GM18951 (cell line): ENCODE measurements around the gene KRTAP19-8.

Experiments
- POLR2A ChIP-seq: IDR thresholded peaks from 4 replicates; pipeline ENCODE4 v1.6.1; 2011; ENCODE audit warnings: mild to moderate bottlenecking; ENCODE audit not compliant: insufficient read length, insufficient read depth; ENCODE audit errors: extremely low read depth
- in situ Hi-C: fragments of 300-500 bp; cut with MboI; formaldehyde crosslinking; loops from one replicate; pipeline ENCODE4 v1.12.0; 2022; ENCODE audit warnings: low sequenced_read_pairs, mixed read lengths, inconsistent platforms; ENCODE audit not compliant: unreplicated experiment

KRTAP19-8 gene

DNA sequence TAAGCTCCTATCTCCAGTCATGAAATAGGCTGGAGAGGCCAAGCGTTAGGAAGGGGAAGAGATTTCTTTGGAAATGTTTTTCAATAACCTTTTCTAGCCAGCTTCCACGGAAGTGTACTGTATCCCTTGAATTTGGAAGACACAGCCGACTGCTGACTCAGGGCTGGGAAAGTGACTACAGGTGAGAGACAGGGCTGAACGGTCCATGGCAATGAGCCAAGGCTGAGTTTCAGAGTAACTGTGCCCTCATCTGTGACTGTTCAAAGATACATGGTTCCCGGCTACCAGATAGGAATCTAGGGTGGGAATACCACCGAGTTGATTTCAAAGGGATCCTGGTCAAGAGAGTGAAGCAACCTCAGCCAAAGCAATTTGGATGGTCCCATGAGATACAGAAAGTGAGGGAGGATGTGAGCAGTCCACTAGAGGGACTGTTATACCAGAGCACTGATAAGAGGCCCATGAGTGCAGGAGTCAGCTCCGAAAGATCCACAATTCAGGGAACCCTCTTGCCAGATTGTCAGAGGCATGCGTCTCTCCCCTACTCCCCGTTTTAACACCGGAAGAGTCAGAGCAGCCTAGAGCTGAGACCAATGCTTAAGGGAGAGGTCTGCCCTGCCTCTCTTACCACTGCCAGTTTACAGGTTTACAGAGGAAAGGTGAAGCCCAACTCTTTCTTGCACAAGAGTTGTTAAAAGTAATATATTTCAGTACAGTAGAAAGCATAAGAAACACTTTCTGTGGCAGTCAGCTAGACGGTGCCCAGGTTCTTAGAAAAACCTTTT lies 3.2 kb upstream of the KRTAP19-8 start:
- in situ Hi-C loops = no loop called here
- no peak for TF ChIP-seq POLR2A

DNA sequence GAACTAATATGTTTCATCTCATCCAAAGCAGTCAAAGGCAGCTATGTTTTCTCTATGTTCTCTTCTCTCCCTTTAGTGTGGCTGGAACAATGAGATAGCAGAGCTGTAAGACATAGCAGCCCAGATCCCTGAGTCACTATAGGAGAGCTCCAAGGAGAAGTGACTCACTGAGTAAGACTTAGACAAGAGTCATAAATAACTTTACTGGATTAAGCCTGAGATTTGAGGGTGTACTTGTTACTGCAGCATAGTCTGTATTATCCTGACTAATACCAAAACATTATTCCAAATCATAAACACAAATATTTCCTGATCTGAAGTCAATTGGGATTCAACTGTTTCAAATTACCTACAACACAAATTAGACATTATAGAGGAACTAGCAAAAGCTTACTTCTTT lies 3.9 kb downstream of the KRTAP19-8 start:
- TF ChIP-seq POLR2A = no peak
- in situ Hi-C loops = no loop called here

- no peak for TF ChIP-seq POLR2A
- in situ Hi-C loops = no loop called here
Observed at GRCh38 chr21:31030367-31031106, 7.7 kb downstream of the KRTAP19-8 start.

DNA sequence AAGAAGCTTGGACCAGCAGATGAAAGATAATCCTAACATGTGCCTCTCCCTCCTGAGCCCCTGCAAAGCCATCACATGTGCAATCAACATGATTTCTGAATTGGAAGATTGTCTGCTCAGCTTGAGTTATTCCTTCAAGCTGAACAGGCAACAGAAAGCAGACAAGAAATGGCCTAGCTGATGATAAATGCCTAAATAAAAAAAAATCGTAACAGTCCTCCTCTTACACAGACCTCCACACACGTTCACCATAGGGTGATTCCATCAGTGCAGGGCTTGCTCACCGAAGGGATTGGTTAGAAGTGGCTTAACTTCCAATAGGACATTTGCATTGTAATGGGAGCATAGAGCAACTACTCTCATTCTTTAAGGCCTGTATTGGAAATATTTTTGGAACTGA lies 14.6 kb downstream of the KRTAP19-8 start:
- in situ Hi-C loops = no loop called here
- TF ChIP-seq POLR2A = no peak

DNA sequence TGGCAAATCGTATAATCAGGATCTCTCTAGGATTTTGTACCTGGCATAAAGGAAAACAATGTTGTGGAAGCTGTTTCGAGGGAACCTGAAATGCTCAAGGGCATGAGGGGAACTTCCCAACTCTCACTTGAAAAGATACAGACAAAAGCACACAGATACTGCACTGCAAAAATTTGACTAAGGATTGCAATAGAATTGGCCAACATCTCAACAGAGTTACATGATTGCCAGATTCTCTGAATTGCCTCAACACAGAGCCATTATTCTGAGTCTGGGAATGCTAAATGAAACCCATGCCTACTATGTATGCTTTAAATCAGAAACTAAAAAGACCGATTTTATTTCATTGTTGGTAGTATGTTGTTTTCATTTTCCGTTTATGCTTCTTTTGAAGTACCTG lies 16.0 kb downstream of the KRTAP19-8 start:
- in situ Hi-C loops = no loop called here
- TF ChIP-seq POLR2A = no peak

DNA sequence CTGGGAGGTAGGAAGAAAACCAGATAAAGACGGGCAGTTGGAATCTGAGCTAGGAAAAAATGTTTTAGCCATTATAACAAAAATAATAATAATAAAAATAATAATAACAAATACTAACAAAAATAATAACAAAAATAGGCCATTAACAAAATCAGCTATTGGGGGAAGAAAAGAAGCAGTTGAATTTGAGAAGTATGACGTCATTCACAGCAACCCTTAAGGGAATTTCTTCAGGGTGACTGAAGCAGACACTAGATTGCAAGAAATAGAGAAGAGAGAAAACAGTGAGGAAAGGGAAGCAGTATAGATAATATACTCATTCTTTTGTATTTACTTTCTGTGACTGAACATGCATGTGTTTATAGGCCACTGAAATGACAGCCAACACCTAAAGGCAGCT lies 20.0 kb downstream of the KRTAP19-8 start:
- TF ChIP-seq POLR2A = no peak
- in situ Hi-C loops = no loop called here

DNA sequence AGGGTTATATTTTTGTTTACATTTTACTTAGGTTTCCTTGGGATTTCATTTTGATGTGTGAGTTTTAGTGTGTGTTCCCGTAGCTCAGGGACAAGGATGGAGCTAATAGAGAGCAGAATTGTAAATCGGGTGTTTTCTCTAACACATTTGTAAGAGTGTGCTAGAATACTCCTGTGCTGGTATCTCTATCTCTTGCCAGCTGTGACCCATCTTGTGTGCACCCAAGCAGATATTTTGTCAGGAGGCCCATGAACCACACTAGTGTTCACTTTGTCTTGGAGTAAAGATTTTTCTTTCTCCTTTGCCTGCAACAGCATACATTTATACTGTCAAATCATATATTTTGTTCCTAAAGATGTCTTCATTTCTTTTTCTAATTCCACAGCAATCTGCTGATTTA lies 23.4 kb downstream of the KRTAP19-8 start:
- in situ Hi-C loops = no loop called here
- TF ChIP-seq POLR2A = no peak

GRCh38 chr21:31012133-31013089 lies 25.9 kb downstream of the KRTAP19-8 start:
- no peak for TF ChIP-seq POLR2A
- in situ Hi-C loops = no loop called here

GRCh38 chr21:31011412-31011811 lies 26.9 kb downstream of the KRTAP19-8 start:
- TF ChIP-seq POLR2A = no peak
- in situ Hi-C loops = no loop called here

- no peak for TF ChIP-seq POLR2A
- in situ Hi-C loops = no loop called here
Observed at GRCh38 chr21:31008355-31008754, 29.9 kb downstream of the KRTAP19-8 start.

- TF ChIP-seq POLR2A = no peak
Observed at GRCh38 chr21:31005019-31005418, 33.3 kb downstream of the KRTAP19-8 start.

DNA sequence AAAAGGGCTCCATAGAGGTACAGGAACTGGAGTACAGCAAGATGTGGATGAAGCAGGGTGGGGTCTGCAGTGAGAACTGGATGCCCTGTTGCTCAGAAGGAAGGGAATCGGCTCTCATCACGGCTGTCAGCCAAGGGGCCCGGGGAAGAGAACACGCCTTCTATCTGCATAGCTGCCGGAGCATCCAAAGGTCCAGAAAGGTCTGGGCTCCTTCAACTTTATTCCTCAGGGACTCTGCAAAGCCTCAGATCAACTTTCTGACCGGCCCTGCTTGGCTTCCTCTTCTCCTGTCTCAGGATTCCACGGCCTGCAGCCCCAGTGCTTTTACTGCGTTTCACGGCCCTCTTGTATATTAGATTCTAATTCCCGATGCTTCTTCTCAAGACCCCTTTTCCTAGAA lies 34.8 kb downstream of the KRTAP19-8 start:
- no peak for TF ChIP-seq POLR2A
- in situ Hi-C loops = no loop called here

More at GRCh38 chr21:31005019-31005418, 33.3 kb downstream of the KRTAP19-8 start:
- in situ Hi-C loops = no loop called here

DNA sequence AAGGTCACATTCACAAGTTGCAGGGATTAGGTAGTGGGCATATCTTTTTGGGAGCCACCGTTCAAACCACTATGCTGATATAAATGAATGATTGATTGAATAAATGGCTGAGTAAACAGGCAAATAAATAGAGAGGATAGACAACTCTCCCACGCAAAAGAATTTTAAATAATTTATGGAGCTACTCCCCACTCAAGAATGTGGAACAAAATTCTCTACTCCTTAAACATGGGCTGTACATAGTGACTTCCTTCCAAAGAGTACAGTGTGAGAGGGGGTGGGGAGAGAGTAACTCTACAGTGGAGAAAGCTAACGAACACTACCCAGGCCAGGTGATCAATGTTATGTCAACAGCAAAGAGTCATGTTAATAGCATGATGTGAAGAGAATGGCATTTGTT lies 40.7 kb downstream of the KRTAP19-8 start:
- TF ChIP-seq POLR2A = no peak
- in situ Hi-C loops = no loop called here
